Coronary artery (tissue), 2 donors: ENCODE data around the gene ZNF443.
"Not testable (repeated sequence)": the region's sequence is repeated elsewhere in the genome, so short reads cannot be mapped to it uniquely, and the experiment has no call there.

ENCODE experiments used
- DNase-seq: peaks from one replicate; pipeline ENCODE4 v3.0.0-alpha.2; 2017; ENCODE audit warnings: low spot score
- H3K27ac ChIP-seq, 2 donors: fragments of 200-600 bp; sonication (generic); one replicate each; pipeline ENCODE4 v1.5.1; 2016 to 2019
- H3K4me3 ChIP-seq: fragments of 200-600 bp; sonication (generic); 2 replicates; pipeline ENCODE4 v1.5.1; 2016; ENCODE audit warnings: mild to moderate bottlenecking, moderate library complexity
- TF ChIP-seq, protein P1 (sequence below): fragments of 200-600 bp; sonication (generic); IDR thresholded peaks from one replicate; pipeline ENCODE4 v1.5.1; 2019; ENCODE audit warnings: antibody characterized with exemption

ZNF443 gene

GRCh38 chr19:12448808-12449207 is 8.0 kb upstream of the ZNF443 start:
- TF ChIP-seq, protein P1, sequence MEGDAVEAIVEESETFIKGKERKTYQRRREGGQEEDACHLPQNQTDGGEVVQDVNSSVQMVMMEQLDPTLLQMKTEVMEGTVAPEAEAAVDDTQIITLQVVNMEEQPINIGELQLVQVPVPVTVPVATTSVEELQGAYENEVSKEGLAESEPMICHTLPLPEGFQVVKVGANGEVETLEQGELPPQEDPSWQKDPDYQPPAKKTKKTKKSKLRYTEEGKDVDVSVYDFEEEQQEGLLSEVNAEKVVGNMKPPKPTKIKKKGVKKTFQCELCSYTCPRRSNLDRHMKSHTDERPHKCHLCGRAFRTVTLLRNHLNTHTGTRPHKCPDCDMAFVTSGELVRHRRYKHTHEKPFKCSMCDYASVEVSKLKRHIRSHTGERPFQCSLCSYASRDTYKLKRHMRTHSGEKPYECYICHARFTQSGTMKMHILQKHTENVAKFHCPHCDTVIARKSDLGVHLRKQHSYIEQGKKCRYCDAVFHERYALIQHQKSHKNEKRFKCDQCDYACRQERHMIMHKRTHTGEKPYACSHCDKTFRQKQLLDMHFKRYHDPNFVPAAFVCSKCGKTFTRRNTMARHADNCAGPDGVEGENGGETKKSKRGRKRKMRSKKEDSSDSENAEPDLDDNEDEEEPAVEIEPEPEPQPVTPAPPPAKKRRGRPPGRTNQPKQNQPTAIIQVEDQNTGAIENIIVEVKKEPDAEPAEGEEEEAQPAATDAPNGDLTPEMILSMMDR = no peak
- no peak for DNase-seq
- no peak overlapping the region for H3K27ac ChIP-seq
- no peak overlapping the region for H3K4me3 ChIP-seq

DNA sequence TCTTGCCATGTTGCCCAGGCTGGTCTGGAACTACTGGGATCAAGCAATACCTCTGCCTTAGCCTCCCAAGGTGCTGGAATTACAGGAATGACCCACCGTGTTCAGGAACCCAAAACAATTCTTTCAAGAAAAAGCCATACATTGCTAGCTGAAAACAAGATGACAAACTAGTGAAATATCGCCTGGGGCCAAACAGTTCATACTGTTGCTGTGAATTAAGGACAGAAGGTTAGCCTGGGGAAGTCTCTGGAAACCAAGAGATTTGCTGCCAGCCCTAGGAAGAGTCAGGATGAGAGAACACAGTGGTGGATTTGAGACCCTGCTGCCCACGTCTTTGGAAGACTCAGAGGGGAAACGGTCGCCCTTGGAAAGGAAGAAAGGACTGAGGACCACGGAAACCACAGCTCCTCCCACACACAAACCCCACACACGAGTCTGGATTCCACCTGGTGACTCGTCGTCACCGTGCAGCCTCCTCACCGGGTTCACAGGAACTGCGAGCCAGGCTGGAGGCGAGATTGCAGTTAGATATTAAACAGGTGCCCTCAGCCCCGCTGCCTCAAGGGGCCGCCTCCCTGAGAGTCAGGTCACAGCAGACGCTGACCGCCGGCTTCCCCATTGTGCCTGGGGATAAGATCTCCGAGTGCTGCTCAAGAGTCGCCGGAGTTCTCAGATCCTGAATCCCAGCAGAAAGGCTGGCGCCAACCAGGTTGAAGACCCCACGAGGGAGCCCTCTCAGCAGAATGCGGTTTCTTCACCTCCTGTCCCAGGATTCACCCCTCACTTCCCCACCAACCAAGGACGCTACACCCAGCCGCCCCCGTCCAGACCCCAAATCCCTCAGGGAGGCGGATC is 908 bp downstream of the ZNF443 start:
- peak overlapping the region; percentile 81 for H3K4me3 ChIP-seq
- not testable (repeated sequence) for DNase-seq
- H3K27ac ChIP-seq = peak overlapping the region; percentile 25 to 85

DNA sequence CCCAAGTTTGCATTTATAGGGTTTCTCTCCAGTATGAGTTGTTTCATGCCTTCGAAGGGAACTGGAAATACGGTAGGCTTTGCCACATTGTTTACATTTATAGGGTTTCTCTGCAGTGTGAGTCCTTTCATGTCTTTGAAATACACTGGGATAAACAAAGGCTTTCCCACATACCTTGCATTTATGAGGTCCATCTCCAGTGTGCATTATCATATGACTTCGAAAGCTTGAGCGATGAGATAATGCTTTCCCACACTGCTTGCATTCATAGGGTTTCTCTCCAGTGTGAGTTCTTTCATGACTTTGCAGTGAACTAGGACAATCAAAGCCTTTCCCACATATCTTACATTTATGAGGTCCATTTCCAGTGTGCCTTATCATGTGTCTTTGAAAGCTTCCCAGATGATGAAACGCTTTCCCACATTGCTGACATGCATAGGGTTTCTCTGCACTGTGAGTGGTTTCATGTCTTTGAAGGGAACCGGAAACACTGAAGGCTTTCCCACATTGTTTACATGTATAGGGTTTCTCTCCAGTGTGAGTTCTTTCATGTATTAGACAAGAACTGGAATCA is 10.0 kb downstream of the ZNF443 start:
- not testable (repeated sequence) for H3K27ac ChIP-seq, DNase-seq, H3K4me3 ChIP-seq

GRCh38 chr19:12425888-12426274 is 14.9 kb downstream of the ZNF443 start:
- H3K27ac ChIP-seq = no peak overlapping the region
- no peak for DNase-seq
- TF ChIP-seq, protein P1 = no peak
- no peak overlapping the region for H3K4me3 ChIP-seq

DNA sequence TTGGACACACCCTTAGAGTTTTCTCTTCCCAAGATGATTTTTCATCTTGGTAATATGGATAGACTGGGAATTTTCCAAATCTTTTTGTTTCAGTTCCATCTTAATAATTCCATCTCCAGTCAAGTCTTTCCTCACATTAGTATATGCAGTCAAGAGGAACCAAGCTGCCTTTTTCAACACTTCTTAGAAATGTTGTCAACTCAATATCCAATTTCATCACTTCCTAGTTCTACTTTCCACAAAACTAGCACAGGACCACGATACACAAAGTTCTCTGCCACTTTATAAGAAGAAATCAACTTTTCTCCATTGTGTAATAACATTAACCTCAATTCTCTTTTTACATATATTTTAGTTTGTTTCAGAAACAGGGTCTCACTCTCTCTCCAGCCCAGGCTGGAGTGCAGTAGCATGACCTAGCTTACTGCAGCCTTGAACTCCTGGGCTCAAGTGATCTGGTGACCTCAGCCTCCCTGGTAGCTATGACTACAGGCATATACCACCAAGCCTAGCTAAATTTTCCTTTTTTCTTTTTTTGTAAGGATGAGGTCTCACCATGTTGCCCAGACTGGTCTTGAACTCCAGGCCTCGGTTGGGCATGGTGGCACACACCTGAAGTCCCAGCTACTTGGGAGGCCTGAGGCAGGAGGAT is 15.5 kb downstream of the ZNF443 start:
- DNase-seq = no peak
- TF ChIP-seq, protein P1 = no peak
- Histone ChIP-seq H3K27ac (no peak overlapping the region), H3K4me3 (no peak overlapping the region)

- not testable (repeated sequence) for H3K27ac ChIP-seq, H3K4me3 ChIP-seq, DNase-seq
Observed at GRCh38 chr19:12417273-12417672, 23.5 kb downstream of the ZNF443 start.

DNA sequence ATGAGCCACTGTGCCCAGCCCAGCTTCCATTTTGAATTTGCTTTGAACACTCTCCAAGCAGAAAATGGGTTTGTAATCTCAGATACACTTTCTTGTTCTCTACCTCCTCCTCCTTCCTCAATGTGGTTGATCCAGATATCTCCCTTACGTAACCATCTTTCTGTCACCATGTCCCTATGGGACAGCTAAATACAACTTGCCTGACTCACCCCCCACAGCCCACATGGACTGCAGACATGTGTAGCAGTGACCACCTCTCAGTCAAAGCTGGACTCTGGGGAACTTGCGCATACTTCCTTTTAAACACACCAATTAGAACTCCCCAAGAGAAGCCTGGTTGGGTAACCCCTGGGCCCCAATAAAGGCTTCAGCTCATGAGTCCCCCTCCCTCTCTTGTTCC is 28.9 kb downstream of the ZNF443 start:
- TF ChIP-seq, protein P1 = no peak
- DNase-seq = no peak
- Histone ChIP-seq H3K27ac (no peak overlapping the region), H3K4me3 (no peak overlapping the region)

DNA sequence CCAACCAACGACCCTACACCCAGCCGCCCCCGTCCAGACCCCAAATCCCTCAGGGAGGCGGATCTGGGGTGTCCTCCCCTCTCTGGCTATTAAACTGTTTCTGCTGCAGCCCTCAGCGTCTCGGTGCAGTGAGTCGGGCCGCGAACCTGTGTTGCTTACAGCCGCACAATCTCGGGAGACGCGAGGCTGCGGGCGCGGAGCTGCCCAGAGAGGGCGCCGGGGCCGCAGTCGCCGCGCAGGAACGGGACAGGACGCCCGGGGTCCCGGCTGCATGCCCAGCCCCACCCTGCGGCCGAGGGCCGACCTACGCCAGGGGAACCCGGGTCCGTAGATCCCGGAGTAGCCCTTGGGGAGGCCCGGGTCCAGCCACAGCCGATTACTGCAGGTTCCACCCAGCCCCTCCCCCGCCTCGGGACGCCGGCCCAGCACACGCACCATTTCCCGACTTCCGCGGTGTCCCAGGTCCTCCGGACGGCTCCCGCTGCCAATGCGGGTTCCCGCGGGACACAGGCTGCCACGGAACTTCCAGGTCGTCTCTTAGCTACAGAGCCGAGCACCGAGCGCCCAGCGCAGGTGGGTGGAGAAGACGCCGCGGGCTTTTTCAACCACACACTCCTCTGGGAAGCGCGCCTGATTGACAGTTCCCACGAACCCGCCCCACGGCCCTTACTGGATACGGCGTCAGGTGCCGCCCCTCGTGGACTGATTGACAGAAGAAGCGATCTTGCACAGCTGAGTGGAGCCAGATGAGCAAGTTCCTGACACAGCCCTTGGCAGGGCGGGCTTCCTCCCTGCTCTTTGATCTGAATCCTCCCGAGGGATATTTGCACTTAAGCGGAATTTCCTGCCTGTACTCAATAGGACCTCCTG is 40.0 kb downstream of the ZNF443 start, which contains the start of gene ZNF799:
Gene ZNF799, minus strand, starts transcription at position 639 of the 870 bp plus-strand sequence. Its CDS starts 201 bp downstream, at position 438.
- Histone ChIP-seq H3K4me3 (peak within 1 kb of the TSS; percentile 95), H3K27ac (peak within 1 kb of the TSS; percentile 71 to 93)
- TF ChIP-seq, protein P1 = no peak
- peak; percentile 98 for DNase-seq

- peak overlapping the region; percentile 95 for H3K4me3 ChIP-seq
- peak overlapping the region in 1 of 2 donors; percentile 93 for H3K27ac ChIP-seq
- not testable (repeated sequence) for DNase-seq
Observed at GRCh38 chr19:12399901-12400632, 40.8 kb downstream of the ZNF443 start.

- H3K4me3 ChIP-seq, H3K27ac ChIP-seq, DNase-seq: not testable (repeated sequence)
Observed at GRCh38 chr19:12391148-12391547, 49.7 kb downstream of the ZNF443 start.

- H3K27ac ChIP-seq, H3K4me3 ChIP-seq, DNase-seq: not testable (repeated sequence)
Observed at GRCh38 chr19:12386365-12386764, 54.5 kb downstream of the ZNF443 start.
